ENCODE measurements around the gene RHBG. TPM values are rescaled to one million over a fixed set of nuclear protein-coding genes. Genes with fewer than 3 reads are reported as not detected.

The RHBG gene
- total and polyA plus RNA-seq, 4 donors: 0.25 to 6.4 (median 2.3) TPM

DNA sequence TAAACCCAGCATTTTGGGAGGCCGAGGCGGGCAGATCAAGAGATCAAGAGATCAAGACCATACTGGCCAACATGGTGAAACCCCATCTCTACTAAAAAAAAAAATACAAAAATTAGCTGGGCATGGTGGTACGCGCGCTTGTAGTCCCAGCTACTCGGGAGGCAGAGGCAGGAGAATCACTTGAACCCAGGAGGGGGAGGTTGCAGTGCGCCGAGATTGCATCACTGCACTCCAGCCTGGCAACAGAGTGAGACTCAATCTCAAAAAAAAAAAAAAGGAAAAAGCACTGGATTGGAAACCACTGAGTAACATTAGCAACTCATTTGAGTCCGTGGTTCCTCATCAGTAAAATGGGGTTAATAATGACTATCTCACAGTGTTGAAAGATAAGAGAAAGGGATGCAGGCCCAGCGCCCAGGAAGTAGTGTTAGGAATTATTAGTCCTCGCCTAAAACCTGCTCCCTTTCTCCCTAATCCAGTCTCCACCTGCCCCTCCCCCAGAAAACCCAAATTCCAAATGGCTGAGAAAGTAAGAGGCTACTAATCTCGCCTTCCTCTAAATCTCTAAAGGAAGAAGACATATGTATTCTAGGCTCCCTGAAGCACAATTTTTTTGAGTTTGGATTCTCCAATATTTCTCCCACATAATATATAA, 49.5 kb downstream of the RHBG start:
- 87% methylated on average over 12 of the region's 12 CpGs for WGBS
- H3K27me3 ChIP-seq (ENCODE audit: control insufficient read depth in 4 of 4, insufficient read depth in 4 of 4, low read length in 3 of 4): peaks cover 0 to 18% (median 5%) of the 10 kb centered on the region in 4 donors

More for the DNA sequence above, 49.5 kb downstream of the RHBG start:
- H3K4me3 ChIP-seq (ENCODE audit: low read depth in 1 of 3, low read length in 3 of 3): no peak overlapping the region
- no peaks in the 10 kb centered on the region for H3K36me3 ChIP-seq (ENCODE audit: control insufficient read depth in 4 of 4, insufficient read depth in 3 of 4, low read depth in 1 of 4, low read length in 3 of 4)
- no peak for TF ChIP-seq FOXA1 (IDR thresholded peaks at IDR 0.05)
- no peak for TF ChIP-seq TAF1 (conservative IDR thresholded peaks at IDR 0.05)
- no peak for TF ChIP-seq SP1 (IDR thresholded peaks at IDR 0.05)
- TF ChIP-seq REST (IDR thresholded peaks at IDR 0.05): no peak
- TF ChIP-seq RXRA (IDR thresholded peaks at IDR 0.05): no peak
- no peak for TF ChIP-seq EGR1 (IDR thresholded peaks at IDR 0.05; ENCODE audit: low read depth in 2 of 2)
- TF ChIP-seq HNF4A (conservative IDR thresholded peaks at IDR 0.05): no peak
- no peak for TF ChIP-seq NR2F2 (IDR thresholded peaks at IDR 0.05)
- TF ChIP-seq FOXA2 (IDR thresholded peaks at IDR 0.05): no peak
- TF ChIP-seq GABPA (IDR thresholded peaks at IDR 0.05 in 1 of 2, conservative IDR thresholded peaks at IDR 0.05 in 1 of 2): no peak
- TF ChIP-seq, protein P1, sequence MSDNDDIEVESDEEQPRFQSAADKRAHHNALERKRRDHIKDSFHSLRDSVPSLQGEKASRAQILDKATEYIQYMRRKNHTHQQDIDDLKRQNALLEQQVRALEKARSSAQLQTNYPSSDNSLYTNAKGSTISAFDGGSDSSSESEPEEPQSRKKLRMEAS (IDR thresholded peaks at IDR 0.05): no peak
- TF ChIP-seq ATF3 (IDR thresholded peaks at IDR 0.05): no peak
- TF ChIP-seq HNF4G (IDR thresholded peaks at IDR 0.05): no peak
- TF ChIP-seq, protein P2, sequence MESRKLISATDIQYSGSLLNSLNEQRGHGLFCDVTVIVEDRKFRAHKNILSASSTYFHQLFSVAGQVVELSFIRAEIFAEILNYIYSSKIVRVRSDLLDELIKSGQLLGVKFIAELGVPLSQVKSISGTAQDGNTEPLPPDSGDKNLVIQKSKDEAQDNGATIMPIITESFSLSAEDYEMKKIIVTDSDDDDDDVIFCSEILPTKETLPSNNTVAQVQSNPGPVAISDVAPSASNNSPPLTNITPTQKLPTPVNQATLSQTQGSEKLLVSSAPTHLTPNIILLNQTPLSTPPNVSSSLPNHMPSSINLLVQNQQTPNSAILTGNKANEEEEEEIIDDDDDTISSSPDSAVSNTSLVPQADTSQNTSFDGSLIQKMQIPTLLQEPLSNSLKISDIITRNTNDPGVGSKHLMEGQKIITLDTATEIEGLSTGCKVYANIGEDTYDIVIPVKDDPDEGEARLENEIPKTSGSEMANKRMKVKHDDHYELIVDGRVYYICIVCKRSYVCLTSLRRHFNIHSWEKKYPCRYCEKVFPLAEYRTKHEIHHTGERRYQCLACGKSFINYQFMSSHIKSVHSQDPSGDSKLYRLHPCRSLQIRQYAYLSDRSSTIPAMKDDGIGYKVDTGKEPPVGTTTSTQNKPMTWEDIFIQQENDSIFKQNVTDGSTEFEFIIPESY (IDR thresholded peaks at IDR 0.05): no peak
- no peak for TF ChIP-seq RAD21 (IDR thresholded peaks at IDR 0.05)
- TF ChIP-seq, protein P3, sequence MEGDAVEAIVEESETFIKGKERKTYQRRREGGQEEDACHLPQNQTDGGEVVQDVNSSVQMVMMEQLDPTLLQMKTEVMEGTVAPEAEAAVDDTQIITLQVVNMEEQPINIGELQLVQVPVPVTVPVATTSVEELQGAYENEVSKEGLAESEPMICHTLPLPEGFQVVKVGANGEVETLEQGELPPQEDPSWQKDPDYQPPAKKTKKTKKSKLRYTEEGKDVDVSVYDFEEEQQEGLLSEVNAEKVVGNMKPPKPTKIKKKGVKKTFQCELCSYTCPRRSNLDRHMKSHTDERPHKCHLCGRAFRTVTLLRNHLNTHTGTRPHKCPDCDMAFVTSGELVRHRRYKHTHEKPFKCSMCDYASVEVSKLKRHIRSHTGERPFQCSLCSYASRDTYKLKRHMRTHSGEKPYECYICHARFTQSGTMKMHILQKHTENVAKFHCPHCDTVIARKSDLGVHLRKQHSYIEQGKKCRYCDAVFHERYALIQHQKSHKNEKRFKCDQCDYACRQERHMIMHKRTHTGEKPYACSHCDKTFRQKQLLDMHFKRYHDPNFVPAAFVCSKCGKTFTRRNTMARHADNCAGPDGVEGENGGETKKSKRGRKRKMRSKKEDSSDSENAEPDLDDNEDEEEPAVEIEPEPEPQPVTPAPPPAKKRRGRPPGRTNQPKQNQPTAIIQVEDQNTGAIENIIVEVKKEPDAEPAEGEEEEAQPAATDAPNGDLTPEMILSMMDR (IDR thresholded peaks at IDR 0.05; ENCODE audit: low read depth, low read length, missing input control): no peak
- TF ChIP-seq YY1 (IDR thresholded peaks at IDR 0.05): no peak
- TF ChIP-seq JUND (IDR thresholded peaks at IDR 0.05): no peak
- peaks cover 7 to 17% (median 14%) of the 10 kb centered on the region in 4 donors for H3K4me1 ChIP-seq (ENCODE audit: control insufficient read depth in 4 of 4, insufficient read depth in 4 of 4, low read length in 3 of 4)
- no peak for DNase-seq (ENCODE audit: low spot score)
- H3K9ac ChIP-seq (ENCODE audit: low read depth in 1 of 2, low read length in 2 of 2): no peak overlapping the region
- no peaks in the 10 kb centered on the region for H3K9me3 ChIP-seq (ENCODE audit: control insufficient read depth in 4 of 4, low read length in 3 of 4)
- no peak overlapping the region for H3K27ac ChIP-seq (ENCODE audit: low read depth in 1 of 2, low read length in 2 of 2)
